IPS-18c (cell line): Measurements from ENCODE around the gene CELA2A.
"Not testable (repeated sequence)": the region's sequence is repeated elsewhere in the genome, so short reads cannot be mapped to it uniquely, and the experiment has no call there.

Experiments used
- H3K4me3 ChIP-seq: 2 replicates; pipeline ENCODE4 v1.7.0; 2013; ENCODE audit warnings: low read depth, mild to moderate bottlenecking, low read length, moderate library complexity; ENCODE audit not compliant: insufficient read depth
- H3K9me3 ChIP-seq: one replicate; pipeline ENCODE4 v1.6.1; 2013; ENCODE audit warnings: mild to moderate bottlenecking, low read length, moderate library complexity; ENCODE audit not compliant: control insufficient read depth, insufficient read depth

CELA2A gene

GRCh38 chr1:15422871-15423270 is 33.7 kb upstream of the CELA2A start:
- H3K4me3 ChIP-seq = no peak overlapping the region
- H3K9me3 ChIP-seq = peaks cover 2% of the 10 kb centered on the region

GRCh38 chr1:15423355-15424077 is 33.0 kb upstream of the CELA2A start:
- Histone ChIP-seq H3K4me3 (no peak overlapping the region), H3K9me3 (peaks cover 2% of the 10 kb centered on the region)

GRCh38 chr1:15424146-15424667 is 32.3 kb upstream of the CELA2A start:
- Histone ChIP-seq H3K9me3 (peaks cover 2% of the 10 kb centered on the region), H3K4me3 (no peak overlapping the region)

- Histone ChIP-seq H3K9me3 (peaks cover 2% of the 10 kb centered on the region), H3K4me3 (no peak overlapping the region)
Measured at GRCh38 chr1:15424981-15425380, 31.6 kb upstream of the CELA2A start.

GRCh38 chr1:15425521-15425920 is 31.0 kb upstream of the CELA2A start:
- peaks cover 2% of the 10 kb centered on the region for H3K9me3 ChIP-seq

GRCh38 chr1:15425958-15426357 is 30.6 kb upstream of the CELA2A start:
- H3K4me3 ChIP-seq = no peak overlapping the region
- peaks cover 2% of the 10 kb centered on the region for H3K9me3 ChIP-seq

More at GRCh38 chr1:15425521-15425920, 31.0 kb upstream of the CELA2A start:
- no peak overlapping the region for H3K4me3 ChIP-seq

GRCh38 chr1:15426492-15427279 is 29.8 kb upstream of the CELA2A start:
- Histone ChIP-seq H3K4me3 (no peak overlapping the region), H3K9me3 (peaks cover 2% of the 10 kb centered on the region)

GRCh38 chr1:15427280-15427666 is 29.3 kb upstream of the CELA2A start:
- H3K4me3 ChIP-seq = no peak overlapping the region
- H3K9me3 ChIP-seq = peaks cover 2% of the 10 kb centered on the region

- not testable (repeated sequence) for H3K9me3 ChIP-seq, H3K4me3 ChIP-seq
Measured at GRCh38 chr1:15428252-15428651, 28.3 kb upstream of the CELA2A start.

GRCh38 chr1:15428815-15429435 is 27.6 kb upstream of the CELA2A start:
- peaks cover 1% of the 10 kb centered on the region for H3K9me3 ChIP-seq
- H3K4me3 ChIP-seq = no peak overlapping the region

- H3K9me3 ChIP-seq = no peaks in the 10 kb centered on the region
- no peak overlapping the region for H3K4me3 ChIP-seq
Measured at GRCh38 chr1:15429701-15430149, 26.8 kb upstream of the CELA2A start.

- no peak overlapping the region for H3K4me3 ChIP-seq
Measured at GRCh38 chr1:15430787-15431570, 25.6 kb upstream of the CELA2A start.

GRCh38 chr1:15431571-15431948 is 25.0 kb upstream of the CELA2A start:
- Histone ChIP-seq H3K4me3 (no peak overlapping the region), H3K9me3 (no peaks in the 10 kb centered on the region)

More at GRCh38 chr1:15430787-15431570, 25.6 kb upstream of the CELA2A start:
- no peaks in the 10 kb centered on the region for H3K9me3 ChIP-seq

- Histone ChIP-seq H3K4me3 (no peak overlapping the region), H3K9me3 (no peaks in the 10 kb centered on the region)
Measured at GRCh38 chr1:15432324-15432723, 24.2 kb upstream of the CELA2A start.

GRCh38 chr1:15433471-15433870 is 23.1 kb upstream of the CELA2A start:
- Histone ChIP-seq H3K9me3 (no peaks in the 10 kb centered on the region), H3K4me3 (no peak overlapping the region)

GRCh38 chr1:15434739-15435138 is 21.8 kb upstream of the CELA2A start:
- H3K4me3 ChIP-seq, H3K9me3 ChIP-seq: not testable (repeated sequence)
